HepG2 (cell line): Measurements from ENCODE around the gene SURF2. TPM values are rescaled to one million over a fixed set of nuclear protein-coding genes. Genes with fewer than 3 reads are reported as not detected.

Experiments used
- ATAC-seq: fragments of 200-7000 bp; cut with Tn5 transposase; 3 replicates; pipeline ENCODE4 v1.9.1; 2020; ENCODE audit warnings: mild to moderate bottlenecking, moderate library complexity
- BruUV-seq: library from RNA; stranded (reverse); fragments of 400-500 nt; replicated peaks from 2 replicates; lab custom pipeline; 2021; lab: Mats Ljungman, UMichigan
- CTCF ChIA-PET: fragments of 300-600 bp; formaldehyde crosslinking; extraction: SDS; loops from one replicate; lab custom pipeline; 2021; ENCODE audit warnings: low total read pairs, inconsistent platforms, low intra/inter-chr PET ratio; lab: Yijun Ruan, JAX
- POLR2A ChIA-PET: fragments of 350-600 bp; sonication (Branson Sonifier 250); formaldehyde crosslinking; loops from one replicate; lab custom pipeline; 2020; ENCODE audit warnings: antibody characterized with exemption, inconsistent platforms; lab: Yijun Ruan, JAX
- DNase-seq: peaks from one replicate; pipeline ENCODE4 v3.0.0-alpha.2; 2015; ENCODE audit warnings: low spot score
- FAIRE-seq: peaks from 3 replicates; lab custom pipeline; 2011; peaks lifted over from hg19 to GRCh38; lab: Jason Lieb, UNC
- H2AFZ ChIP-seq: one replicate; pipeline ENCODE4 v1.6.1; 2011; ENCODE audit warnings: low read length, inconsistent platforms
- H3K27ac ChIP-seq: fragments of 300-600 bp; 3 replicates; pipeline ENCODE4 v1.8.0; 2011; ENCODE audit warnings: mixed run types, mild to moderate bottlenecking, mixed read lengths, low read length, inconsistent platforms; ENCODE audit not compliant: insufficient read depth; ENCODE audit errors: extremely low read length
- H3K27me3 ChIP-seq, 2 experiments: fragments of 200-600 bp in 1 of 2; 2 replicates in 1 of 2; 3 replicates in 1 of 2; pipeline versions ENCODE4 v1.6.0 to v1.8.0; 2011; ENCODE audit warnings: low read length in 2 of 2, mild to moderate bottlenecking in 2 of 2, moderate library complexity in 2 of 2, inconsistent platforms in 1 of 2; ENCODE audit not compliant: insufficient read depth in 2 of 2, control insufficient read depth in 1 of 2
- H3K36me3 ChIP-seq, 2 experiments: fragments of 200-600 bp in 1 of 2; replicated peaks in 1 of 2; 2 replicates in 1 of 2; 3 replicates in 1 of 2; pipeline versions ENCODE4 v1.5.1 to v1.8.0; 2011; ENCODE audit warnings: low read length in 2 of 2, inconsistent platforms in 1 of 2; ENCODE audit not compliant: insufficient read depth in 2 of 2, control insufficient read depth in 1 of 2
- H3K4me1 ChIP-seq: 2 replicates; pipeline ENCODE4 v1.5.1; 2012; ENCODE audit warnings: low read length, inconsistent platforms; ENCODE audit not compliant: insufficient read depth
- H3K4me2 ChIP-seq: 2 replicates; pipeline ENCODE4 v1.6.0; 2011; ENCODE audit warnings: low read depth, low read length, inconsistent platforms
- H3K4me3 ChIP-seq, 3 experiments: fragments of 200-600 bp in 1 of 3; sonication (generic), shearing (Covaris generic) in 1 of 3; replicated peaks in 1 of 3; 2 replicates each; pipeline ENCODE4 v1.5.1; 2011 to 2016; ENCODE audit warnings: low read length in 3 of 3, inconsistent platforms in 2 of 3, low read depth in 2 of 3, mild to moderate bottlenecking in 2 of 3, control low read depth in 1 of 3, mixed read lengths in 1 of 3; ENCODE audit not compliant: insufficient read depth in 1 of 3
- H3K79me2 ChIP-seq: one replicate; pipeline ENCODE4 v1.6.1; 2011; ENCODE audit warnings: low read length, inconsistent platforms; ENCODE audit not compliant: insufficient read depth
- H3K9ac ChIP-seq: 2 replicates; pipeline ENCODE4 v1.6.0; 2011; ENCODE audit warnings: mild to moderate bottlenecking, low read depth, low read length, inconsistent platforms; ENCODE audit not compliant: insufficient read depth
- H3K9me3 ChIP-seq: 2 replicates; pipeline ENCODE4 v1.5.1; 2012; ENCODE audit warnings: mild to moderate bottlenecking, low read length
- H4K20me1 ChIP-seq: 2 replicates; pipeline ENCODE4 v1.6.0; 2011; ENCODE audit warnings: inconsistent platforms, mild to moderate bottlenecking, low read length, moderate library complexity; ENCODE audit not compliant: insufficient read depth
- BHLHE40 ChIP-seq: IDR thresholded peaks from 2 replicates; pipeline ENCODE4 v1.6.1; 2011; ENCODE audit warnings: low read length, improper control_type of control experiment
- ERF ChIP-seq: IDR thresholded peaks from 2 replicates; pipeline ENCODE4 v1.6.1; 2018; ENCODE audit warnings: missing biosample characterization, missing genetic modification reagents
- FOXO1 ChIP-seq: sonication (generic); formaldehyde crosslinking; IDR thresholded peaks from 2 replicates; pipeline ENCODE4 v1.4.0; 2020; ENCODE audit warnings: missing genetic modification reagents
- HNRNPUL1 ChIP-seq: fragments of 200-400 bp; formaldehyde crosslinking; IDR thresholded peaks from 2 replicates; pipeline ENCODE4 v1.6.1; 2017; ENCODE audit warnings: low read depth, mild to moderate bottlenecking, low read length, moderate library complexity
- IKZF4 ChIP-seq: sonication (generic); formaldehyde crosslinking; IDR thresholded peaks from 2 replicates; pipeline ENCODE4 v1.5.1; 2020; ENCODE audit warnings: borderline replicate concordance, mild to moderate bottlenecking, low read depth, missing genetic modification reagents; ENCODE audit errors: not compliant biosample characterization
- KDM3A ChIP-seq: IDR thresholded peaks from 2 replicates; pipeline ENCODE4 v1.6.1; 2018; ENCODE audit warnings: low read depth, missing compliant biosample characterization
- MAFG ChIP-seq: sonication (generic); formaldehyde crosslinking; IDR thresholded peaks from 2 replicates; pipeline ENCODE4 v1.5.1; 2020; ENCODE audit warnings: mild to moderate bottlenecking, missing genetic modification reagents
- MED13 ChIP-seq: sonication (generic); formaldehyde crosslinking; IDR thresholded peaks from 2 replicates; pipeline ENCODE4 v1.5.0; 2020; ENCODE audit warnings: missing genetic modification reagents
- TEAD2 ChIP-seq: sonication (generic); formaldehyde crosslinking; IDR thresholded peaks from 2 replicates; pipeline ENCODE4 v1.9.0; 2021; ENCODE audit warnings: missing genetic modification reagents
- TFDP1 ChIP-seq: IDR thresholded peaks from 2 replicates; pipeline ENCODE4 v1.6.1; 2016; ENCODE audit warnings: missing compliant biosample characterization, missing genetic modification reagents, borderline replicate concordance
- ZBTB34 ChIP-seq: sonication (generic); formaldehyde crosslinking; IDR thresholded peaks from 2 replicates; pipeline ENCODE4 v1.8.0; 2022; ENCODE audit warnings: mild to moderate bottlenecking, missing genetic modification reagents
- ZFP37 ChIP-seq: sonication (generic); formaldehyde crosslinking; IDR thresholded peaks from 2 replicates; pipeline ENCODE4 v1.4.0; 2020; ENCODE audit warnings: missing genetic modification reagents, borderline replicate concordance
- ZNF414 ChIP-seq: sonication (generic); formaldehyde crosslinking; IDR thresholded peaks from 2 replicates; pipeline ENCODE4 v1.5.0; 2020; ENCODE audit warnings: missing genetic modification reagents
- ZNF513 ChIP-seq: sonication (generic); formaldehyde crosslinking; conservative IDR thresholded peaks from 2 replicates; pipeline ENCODE4 v1.5.0; 2020; ENCODE audit warnings: missing genetic modification reagents
- ZNF550 ChIP-seq: sonication (generic); formaldehyde crosslinking; IDR thresholded peaks from 2 replicates; pipeline ENCODE4 v1.4.0; 2020; ENCODE audit warnings: mild to moderate bottlenecking, missing genetic modification reagents, borderline replicate concordance
- ZNF570 ChIP-seq: sonication (generic); formaldehyde crosslinking; IDR thresholded peaks from 2 replicates; pipeline ENCODE4 v1.4.0; 2020; ENCODE audit warnings: mild to moderate bottlenecking, missing genetic modification reagents, borderline replicate concordance
- ZNF639 ChIP-seq: conservative IDR thresholded peaks from 2 replicates; pipeline ENCODE4 v1.6.1; 2018; ENCODE audit warnings: missing genetic modification reagents
- ZNF678 ChIP-seq: sonication (generic); formaldehyde crosslinking; IDR thresholded peaks from 2 replicates; pipeline ENCODE4 v1.4.0; 2020; ENCODE audit warnings: mild to moderate bottlenecking, missing genetic modification reagents
- ZNF720 ChIP-seq: sonication (generic); formaldehyde crosslinking; IDR thresholded peaks from 2 replicates; pipeline ENCODE4 v1.4.0; 2020; ENCODE audit warnings: missing genetic modification reagents
- ZSCAN22 ChIP-seq: sonication (generic); formaldehyde crosslinking; IDR thresholded peaks from 2 replicates; pipeline ENCODE4 v1.4.0; 2020; ENCODE audit warnings: mild to moderate bottlenecking, missing genetic modification reagents
- WGBS: methylation state at CpG from one replicate; pipeline ENCODE4 v1.1.6; 2017; ENCODE audit warnings: low lambda C conversion rate; 5-methylcytosine and 5-hydroxymethylcytosine counted together
- in situ Hi-C: cut with HindIII; loops from 2 replicates; pipeline ENCODE4 v1.10.0; 2017; ENCODE audit warnings: low pct_unique_long_range_greater_than_20kb; ENCODE audit not compliant: extremely low pct_ligation_motif_present
- intact Hi-C: fragments of 100-400 bp; cut with micrococcal nuclease; formaldehyde crosslinking; loops from one replicate; pipeline ENCODE4 v1.10.0; 2022; ENCODE audit not compliant: unreplicated experiment
- polyA plus RNA-seq, 8 experiments: library from polyadenylated mRNA; depleted of rRNA in 3 of 8; stranded (reverse) in 7 of 8; unstranded in 1 of 8; fragments of >200 nt; fragmentation: Illumina TruSeq in 4 of 8; extraction: Trizol in 4 of 8; gene quantifications; 2 replicates each; pipeline versions ENCODE4 v1.2.1 to v1.2.3, GENCODE V29; 2011 to 2016; ENCODE audit warnings: low read depth in 4 of 8, missing spikeins in 1 of 8, mixed read lengths in 1 of 8; ENCODE audit not compliant: insufficient read depth in 1 of 8
- total RNA-seq, 5 experiments: library from RNA; depleted of rRNA; stranded (reverse); fragments of >200 nt; fragmentation: Illumina TruSeq; extraction: Trizol; gene quantifications; 2 replicates each; pipeline ENCODE4 v1.2.3, GENCODE V29; 2016; ENCODE audit warnings: low read depth in 1 of 5

SURF2 gene
- total and polyA plus RNA-seq, 2 of the 13 experiments (the other 11 are each of a cell fraction or from before 2014, with no cell fraction given) = 6.3 to 13.6 TPM

- peaks cover 1 to 2% of the 10 kb centered on the region in 2 experiments; a peak in 2 of 5 replicates for H3K27me3 ChIP-seq
- no peaks in the 10 kb centered on the region for H3K36me3 ChIP-seq
- H3K9me3 ChIP-seq = peaks cover 9% of the 10 kb centered on the region; the same call in 1 of the 2 replicates
- no peak overlapping the region for H3K4me2 ChIP-seq
- H3K27ac ChIP-seq = no peak overlapping the region
- H3K79me2 ChIP-seq = no peaks in the 10 kb centered on the region
- no peak for ATAC-seq
- FAIRE-seq = no peak
- in situ Hi-C loops (loop anchor here (10.0 kb wide), 1 partner anchor 78 kb away; no protein-coding TSS in a partner anchor), intact Hi-C loops (no loop called here)
- CTCF ChIA-PET = no interaction called here
- H3K4me3 ChIP-seq = no peak overlapping the region
- WGBS = 64% methylated on average over 4 of the region's 14 CpGs
- no peaks in the 10 kb centered on the region for H3K4me1 ChIP-seq
- no TSS peak for BruUV-seq
- no peak overlapping the region for H3K9ac ChIP-seq
- H4K20me1 ChIP-seq = no peaks in the 10 kb centered on the region
- DNase-seq = no peak
- POLR2A ChIA-PET = no interaction called here
- no peak for TF ChIP-seq ZFP37 (CRISPR knock-in tag)
- no peak for TF ChIP-seq HNRNPUL1
- TF ChIP-seq MED13 (CRISPR knock-in tag) = no peak
- TF ChIP-seq ZSCAN22 (CRISPR knock-in tag) = no peak
- TF ChIP-seq ZNF414 = no peak
- no peak for TF ChIP-seq MAFG
- no peak for TF ChIP-seq TEAD2 (CRISPR knock-in tag)
- no peak for TF ChIP-seq ZNF570 (CRISPR knock-in tag)
- no peak for TF ChIP-seq BHLHE40
- no peak for TF ChIP-seq ZNF550
- no peak for TF ChIP-seq KDM3A
- no peak for TF ChIP-seq ERF
- no peak for TF ChIP-seq ZNF720 (CRISPR knock-in tag)
- TF ChIP-seq TFDP1 (CRISPR knock-in tag) = no peak
- no peak for TF ChIP-seq ZNF639 (CRISPR knock-in tag)
- no peak for TF ChIP-seq IKZF4 (CRISPR knock-in tag)
- no peak for TF ChIP-seq ZNF678 (CRISPR knock-in tag)
- TF ChIP-seq FOXO1 (CRISPR knock-in tag) = no peak
- no peak for TF ChIP-seq ZNF513
- TF ChIP-seq ZBTB34 (CRISPR knock-in tag) = no peak
- TF ChIP-seq, all 625 proteins: peak for 0
- H2AFZ ChIP-seq = no peak overlapping the region
These were observed 33.6 kb upstream of the SURF2 start for GRCh38 chr9:133322701-133323100.
